SK-N-SH (cell line): ENCODE data around the gene RPS6KL1.

Source experiments
- EZH2phosphoT487 ChIP-seq: fragments of 200-600 bp; sonication (generic); IDR thresholded peaks from 2 replicates; pipeline ENCODE4 v1.6.1; 2017; ENCODE audit warnings: low read depth, mixed run types, mild to moderate bottlenecking, antibody characterized with exemption, moderate library complexity, borderline replicate concordance
- GABPA ChIP-seq: IDR thresholded peaks from 2 replicates; pipeline ENCODE4 v1.4.0; 2012; ENCODE audit warnings: low read depth, mild to moderate bottlenecking
- GATA2 ChIP-seq: sonication (generic); formaldehyde crosslinking; IDR thresholded peaks from 2 replicates; pipeline ENCODE4 v1.5.0; 2020; ENCODE audit warnings: mild to moderate bottlenecking, missing genetic modification reagents
- IRF3 ChIP-seq: fragments of 150-350 bp; IDR thresholded peaks from 2 replicates; pipeline ENCODE4 v1.6.1; 2016; ENCODE audit warnings: mild to moderate bottlenecking, low read depth, low read length
- MAX ChIP-seq: IDR thresholded peaks from 2 replicates; pipeline ENCODE4 v1.4.0; 2012; ENCODE audit warnings: low read depth
- MEF2A ChIP-seq: IDR thresholded peaks from 2 replicates; pipeline ENCODE4 v1.4.0; 2012; ENCODE audit warnings: low read depth, borderline replicate concordance
- MXI1 ChIP-seq: IDR thresholded peaks from 2 replicates; pipeline ENCODE4 v1.6.1; 2012; ENCODE audit warnings: mild to moderate bottlenecking, low read depth, low read length, improper control_type of control experiment
- POLR2AphosphoS5 ChIP-seq: IDR thresholded peaks from 2 replicates; pipeline ENCODE4 v1.6.1; 2012; ENCODE audit warnings: low read depth, low read length
- RFX5 ChIP-seq: IDR thresholded peaks from 2 replicates; pipeline ENCODE4 v1.6.1; 2012; ENCODE audit warnings: mild to moderate bottlenecking, improper control_type of control experiment, low read length
- SIN3A ChIP-seq: IDR thresholded peaks from 2 replicates; pipeline ENCODE4 v1.6.1; 2012; ENCODE audit warnings: low read depth, mild to moderate bottlenecking, low read length, moderate library complexity, borderline replicate concordance
- USF1 ChIP-seq: IDR thresholded peaks from 2 replicates; pipeline ENCODE4 v1.4.0; 2012; ENCODE audit warnings: low read depth, borderline replicate concordance
- YY1 ChIP-seq: IDR thresholded peaks from 2 replicates; pipeline ENCODE4 v1.4.0; 2012; ENCODE audit warnings: low read depth, mild to moderate bottlenecking
- TF ChIP-seq, protein P1 (sequence below): fragments of 200-600 bp; sonication (generic); IDR thresholded peaks from 2 replicates; pipeline ENCODE4 v1.6.1; 2017; ENCODE audit warnings: antibody characterized with exemption, mild to moderate bottlenecking, moderate library complexity

DNA sequence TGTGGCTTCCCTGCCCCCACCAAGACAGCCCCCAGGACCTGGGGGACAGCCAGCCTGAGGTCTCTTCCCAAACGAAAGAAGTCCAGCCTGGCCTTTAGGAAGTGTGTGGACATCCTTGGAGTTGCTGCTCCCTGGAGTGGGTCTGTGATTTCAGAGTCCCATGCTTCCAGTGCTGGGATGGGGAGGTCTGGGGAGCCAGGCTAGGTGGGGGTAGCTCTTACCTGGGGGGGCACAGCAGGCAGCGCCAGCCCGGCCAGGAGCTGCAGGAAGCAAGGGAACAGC is 31.8 kb upstream of the RPS6KL1 start:
- TF ChIP-seq, protein P1, sequence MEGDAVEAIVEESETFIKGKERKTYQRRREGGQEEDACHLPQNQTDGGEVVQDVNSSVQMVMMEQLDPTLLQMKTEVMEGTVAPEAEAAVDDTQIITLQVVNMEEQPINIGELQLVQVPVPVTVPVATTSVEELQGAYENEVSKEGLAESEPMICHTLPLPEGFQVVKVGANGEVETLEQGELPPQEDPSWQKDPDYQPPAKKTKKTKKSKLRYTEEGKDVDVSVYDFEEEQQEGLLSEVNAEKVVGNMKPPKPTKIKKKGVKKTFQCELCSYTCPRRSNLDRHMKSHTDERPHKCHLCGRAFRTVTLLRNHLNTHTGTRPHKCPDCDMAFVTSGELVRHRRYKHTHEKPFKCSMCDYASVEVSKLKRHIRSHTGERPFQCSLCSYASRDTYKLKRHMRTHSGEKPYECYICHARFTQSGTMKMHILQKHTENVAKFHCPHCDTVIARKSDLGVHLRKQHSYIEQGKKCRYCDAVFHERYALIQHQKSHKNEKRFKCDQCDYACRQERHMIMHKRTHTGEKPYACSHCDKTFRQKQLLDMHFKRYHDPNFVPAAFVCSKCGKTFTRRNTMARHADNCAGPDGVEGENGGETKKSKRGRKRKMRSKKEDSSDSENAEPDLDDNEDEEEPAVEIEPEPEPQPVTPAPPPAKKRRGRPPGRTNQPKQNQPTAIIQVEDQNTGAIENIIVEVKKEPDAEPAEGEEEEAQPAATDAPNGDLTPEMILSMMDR = no peak
- no peak for TF ChIP-seq YY1
- no peak for TF ChIP-seq GATA2 (CRISPR knock-in tag)
- no peak for TF ChIP-seq MEF2A
- TF ChIP-seq MXI1 = no peak
- TF ChIP-seq POLR2AphosphoS5 = no peak
- no peak for TF ChIP-seq RFX5
- TF ChIP-seq GABPA = no peak
- no peak for TF ChIP-seq IRF3
- TF ChIP-seq SIN3A = no peak
- TF ChIP-seq EZH2phosphoT487 = no peak
- no peak for TF ChIP-seq USF1
- TF ChIP-seq MAX = no peak
